Sigmoid colon (tissue), 4 donors: ENCODE results near the gene CERS6.

Source experiments
- CTCF ChIP-seq, 4 experiments: fragments of 450-650 bp in 3 of 4; fragments of 200-600 bp in 1 of 4; IDR thresholded peaks; one replicate each; pipeline ENCODE4 v1.5.1; 2016 to 2019; ENCODE audit warnings: antibody characterized with exemption in 4 of 4, mild to moderate bottlenecking in 3 of 4, moderate library complexity in 2 of 4
- EP300 ChIP-seq, 4 donors: sonication (generic); formaldehyde crosslinking; IDR thresholded peaks; one replicate each; pipeline ENCODE4 v1.6.1; 2017; ENCODE audit warnings: antibody characterized with exemption in 4 of 4
- POLR2A ChIP-seq, 2 donors: fragments of 450-650 bp; IDR thresholded peaks; one replicate each; pipeline ENCODE4 v1.6.1; 2016; ENCODE audit warnings: antibody characterized with exemption in 2 of 2, mild to moderate bottlenecking in 2 of 2, moderate library complexity in 2 of 2

GRCh38 chr2:168639018-168639417 lies 182.9 kb downstream of the CERS6 start:
- TF ChIP-seq CTCF (IDR thresholded peaks at IDR 0.05) (no peak), POLR2A (IDR thresholded peaks at IDR 0.05) (no peak), EP300 (IDR thresholded peaks at IDR 0.05) (no peak)
